ENCODE results near the gene NOTUM. TPM values are rescaled to one million over a fixed set of nuclear protein-coding genes. Genes with fewer than 3 reads are reported as not detected.

Gene NOTUM
- total RNA-seq, 1 donor from 2014 or later = 0.07 TPM

DNA sequence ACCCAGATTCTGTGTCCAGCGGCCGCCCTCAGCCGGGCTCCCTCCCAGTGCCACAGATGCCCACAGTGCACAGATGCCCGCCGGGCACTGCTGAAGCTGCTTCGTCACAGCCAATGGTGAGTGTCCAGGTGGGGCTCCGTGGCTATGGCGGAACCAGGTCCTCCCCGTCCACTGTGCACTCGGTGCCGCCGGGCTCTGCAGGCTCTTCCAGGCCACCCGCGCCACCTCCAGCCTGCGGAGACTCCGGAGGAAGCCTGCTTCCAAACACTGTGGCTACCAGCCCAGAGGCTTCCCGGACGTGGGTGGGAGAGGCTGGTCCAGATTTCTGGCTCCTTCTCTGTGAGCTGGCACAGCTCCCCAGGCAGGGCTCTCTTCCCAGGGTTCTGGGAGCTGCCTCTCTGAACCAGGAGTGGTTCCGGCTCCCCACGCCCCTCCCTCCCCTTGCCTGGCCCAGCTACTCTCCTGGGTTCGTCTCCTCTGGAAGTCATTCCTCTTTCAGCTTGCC, 21.1 kb downstream of the NOTUM start:
- DNase-seq (ENCODE audit: low read depth, low spot score) = no peak

DNA sequence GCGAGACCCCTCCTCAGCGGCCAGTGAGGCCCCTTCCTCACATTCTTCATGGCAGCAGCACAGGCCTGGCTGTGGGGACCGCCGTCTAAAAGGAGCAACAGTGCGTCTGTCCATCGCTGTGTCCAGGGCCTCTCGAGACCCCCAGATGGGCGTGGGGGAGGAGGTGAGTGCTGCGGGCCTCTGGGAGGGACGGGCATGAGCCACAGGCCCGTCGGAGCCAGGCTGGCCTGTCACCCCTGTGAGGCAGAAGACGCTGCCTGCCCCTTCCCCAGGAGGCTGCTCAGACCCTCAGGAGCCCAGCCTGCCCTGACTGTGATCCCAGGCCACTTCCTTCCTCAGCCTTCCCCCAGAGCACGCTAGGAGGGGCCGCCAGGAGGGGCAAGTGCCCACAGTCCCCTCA, 21.8 kb downstream of the NOTUM start:
- DNase-seq (ENCODE audit: low read depth, low spot score) = no peak

DNA sequence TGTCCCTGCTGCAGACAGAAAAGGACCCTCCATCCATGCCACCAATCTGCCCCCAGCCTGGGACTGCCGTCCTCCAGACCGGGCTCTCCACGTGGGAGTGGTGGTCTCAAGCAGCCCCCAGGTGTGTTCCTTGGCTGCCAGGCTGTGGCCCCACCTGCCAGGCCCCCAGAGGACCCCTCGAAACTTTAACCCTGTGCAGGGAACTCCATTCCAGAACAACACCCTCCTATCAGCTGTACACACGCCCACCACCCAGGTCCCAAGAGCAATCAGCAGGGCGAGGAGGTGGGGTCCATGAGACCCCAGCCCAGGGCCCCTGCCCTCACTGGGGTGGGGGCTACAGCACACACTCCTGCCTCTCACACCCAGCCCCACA, 25.3 kb downstream of the NOTUM start:
- no peak for DNase-seq (ENCODE audit: low read depth, low spot score)

DNA sequence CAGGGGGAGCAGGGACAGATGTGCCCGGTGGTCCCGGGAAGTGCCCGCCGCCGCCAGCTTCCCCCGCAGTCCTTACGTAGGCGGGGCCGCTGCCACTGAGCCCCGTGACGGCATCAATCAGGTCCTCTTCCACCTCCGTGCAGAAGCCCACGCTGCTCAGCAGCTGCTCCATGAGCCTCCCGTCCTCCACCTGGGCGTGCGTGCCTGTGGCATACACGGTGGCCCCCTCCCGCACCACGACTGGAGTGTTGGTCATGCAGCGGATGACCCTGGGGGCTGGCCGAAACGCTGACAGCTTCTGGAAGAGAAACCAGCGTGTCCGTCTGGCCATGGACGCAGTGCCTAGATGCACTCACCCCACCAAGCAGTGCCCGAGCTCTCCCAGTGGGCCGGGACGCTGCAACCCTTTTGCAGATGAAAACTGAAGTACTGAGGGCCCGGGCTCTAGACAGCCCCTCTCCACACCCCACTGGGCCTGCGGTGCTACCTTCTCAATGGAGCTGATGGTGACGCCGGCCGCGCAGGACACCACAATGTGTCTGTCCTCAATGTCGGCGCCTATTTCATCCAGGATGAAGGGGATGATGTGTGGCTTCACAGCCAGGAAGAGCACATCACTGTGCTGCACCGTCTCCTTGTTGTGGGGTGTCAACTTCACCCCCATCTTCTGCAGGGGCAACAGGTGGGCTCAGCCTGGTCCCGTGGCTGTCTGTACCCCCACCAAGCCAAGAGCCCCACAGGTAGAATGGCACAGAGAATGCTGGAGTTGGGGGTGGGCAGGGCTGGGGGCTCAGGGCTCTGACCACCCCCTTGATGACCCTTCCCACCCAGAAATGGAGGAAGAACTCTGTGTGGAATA, 25.9 kb downstream of the NOTUM start:
- DNase-seq (ENCODE audit: low read depth, low spot score) = no peak

DNA sequence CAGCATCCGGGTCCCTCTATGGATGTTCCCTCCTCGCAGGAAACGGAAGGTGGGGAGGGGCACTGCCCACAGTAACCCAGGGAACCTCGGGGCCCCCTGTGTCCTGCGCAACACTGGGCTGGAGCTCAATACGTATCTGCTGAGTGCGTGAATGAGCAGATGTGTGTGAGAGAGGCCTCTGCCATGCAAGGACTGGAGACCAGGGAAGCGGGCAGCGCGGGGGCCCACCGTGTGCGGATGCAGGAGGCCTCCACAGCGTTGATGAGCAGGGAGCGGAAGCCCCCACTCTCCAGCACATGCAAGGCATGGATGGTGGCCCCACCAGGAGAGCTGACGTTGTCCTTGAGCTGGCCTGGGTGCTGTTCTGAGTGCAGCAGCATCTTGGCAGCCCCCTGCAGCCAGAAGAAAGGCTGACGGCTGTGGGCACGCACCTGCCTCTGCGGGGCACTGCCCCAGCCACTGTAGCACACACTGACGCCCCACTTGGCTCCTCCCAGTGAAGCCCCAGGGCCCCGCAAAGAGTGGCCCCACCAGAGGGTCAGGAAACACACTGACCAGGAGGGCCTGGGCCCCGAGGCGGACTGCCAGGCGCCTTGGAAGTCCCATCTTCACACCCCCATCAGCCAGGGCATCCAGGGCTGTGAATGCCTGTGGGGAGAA, 26.8 kb downstream of the NOTUM start:
- DNase-seq (ENCODE audit: low read depth, low spot score) = no peak

DNA sequence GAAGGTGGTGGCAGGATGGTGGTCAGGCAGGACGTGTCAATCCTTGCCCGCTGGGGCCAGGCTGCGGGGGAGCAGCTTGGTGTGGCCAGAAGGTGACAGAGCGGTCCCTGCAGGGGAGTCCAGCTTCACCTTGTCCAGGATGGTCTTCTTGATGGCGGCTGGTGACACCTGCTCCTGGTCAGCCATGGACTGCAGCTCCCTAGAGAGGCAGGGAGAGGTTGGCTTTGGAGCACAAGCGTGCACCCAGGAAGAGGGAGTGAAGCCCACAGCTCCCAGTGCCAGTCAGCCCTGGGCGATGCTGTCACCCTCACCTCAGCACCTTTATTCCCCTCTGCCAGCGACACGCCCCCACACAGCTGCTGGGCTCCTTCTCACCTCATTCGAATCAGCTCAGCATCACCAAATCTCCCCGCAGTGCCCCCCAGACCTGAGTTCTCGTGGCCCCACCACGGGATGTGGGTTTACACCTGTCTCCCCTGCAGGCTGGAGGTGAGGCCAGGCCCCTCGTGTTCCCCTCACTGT, 27.7 kb downstream of the NOTUM start:
- DNase-seq (ENCODE audit: low read depth, low spot score) = no peak

DNA sequence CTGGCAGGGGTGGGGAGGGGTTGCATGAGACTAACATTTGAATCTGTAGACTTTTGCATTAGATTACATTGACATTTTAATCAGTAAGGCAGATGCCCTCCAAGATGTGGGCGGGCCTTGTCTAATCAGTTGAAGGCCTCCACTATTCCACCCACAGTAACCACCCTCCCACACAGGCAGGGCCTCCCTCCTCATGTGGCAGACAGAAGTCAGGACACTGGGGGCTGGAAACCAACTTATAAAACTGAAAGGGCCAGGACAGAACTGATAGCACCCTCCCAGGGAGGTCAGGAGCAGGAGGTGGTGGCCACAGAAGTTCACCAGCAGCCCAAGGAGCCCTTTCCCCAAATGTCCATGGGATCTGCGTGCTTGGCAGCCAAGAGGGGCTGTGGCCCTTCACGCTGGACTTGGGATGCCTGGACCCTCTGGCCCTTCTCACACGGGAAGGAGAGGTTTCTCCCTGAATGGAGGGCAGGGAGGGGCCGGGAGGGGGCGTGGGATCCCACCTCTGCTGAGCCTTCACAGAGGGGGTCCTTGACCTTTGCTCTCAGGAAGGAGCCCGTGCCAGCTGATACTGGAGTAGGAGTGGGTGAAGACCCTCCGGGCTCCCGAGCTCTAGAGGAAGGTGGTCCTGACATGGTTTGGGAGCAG, 28.5 kb downstream of the NOTUM start:
- no peak for DNase-seq (ENCODE audit: low read depth, low spot score)

GRCh38 chr17:81931557-81932332, 29.2 kb downstream of the NOTUM start:
- DNase-seq (ENCODE audit: low read depth, low spot score) = no peak

DNA sequence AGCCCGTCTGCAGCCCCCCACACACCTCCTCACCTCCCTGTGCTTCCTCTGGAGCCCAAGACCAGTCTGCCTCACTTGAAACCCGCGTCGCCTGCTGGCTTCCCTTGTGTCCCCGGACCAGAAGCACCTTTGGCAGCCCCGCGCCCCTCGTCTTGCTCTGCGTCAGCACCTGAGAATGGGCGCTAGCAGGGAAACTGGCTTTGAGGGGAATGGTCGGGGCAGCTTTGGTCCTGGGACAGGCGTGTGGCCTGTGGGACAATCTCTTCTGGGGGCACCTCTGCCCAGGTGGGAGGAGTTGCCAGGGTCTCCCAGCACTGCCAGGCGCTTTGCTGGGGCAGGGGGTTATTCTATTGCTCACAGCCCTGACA, 29.8 kb downstream of the NOTUM start:
- DNase-seq (ENCODE audit: low read depth, low spot score) = no peak

- DNase-seq (ENCODE audit: low read depth, low spot score) = no peak
These were observed 30.6 kb downstream of the NOTUM start for GRCh38 chr17:81930142-81931125.

DNA sequence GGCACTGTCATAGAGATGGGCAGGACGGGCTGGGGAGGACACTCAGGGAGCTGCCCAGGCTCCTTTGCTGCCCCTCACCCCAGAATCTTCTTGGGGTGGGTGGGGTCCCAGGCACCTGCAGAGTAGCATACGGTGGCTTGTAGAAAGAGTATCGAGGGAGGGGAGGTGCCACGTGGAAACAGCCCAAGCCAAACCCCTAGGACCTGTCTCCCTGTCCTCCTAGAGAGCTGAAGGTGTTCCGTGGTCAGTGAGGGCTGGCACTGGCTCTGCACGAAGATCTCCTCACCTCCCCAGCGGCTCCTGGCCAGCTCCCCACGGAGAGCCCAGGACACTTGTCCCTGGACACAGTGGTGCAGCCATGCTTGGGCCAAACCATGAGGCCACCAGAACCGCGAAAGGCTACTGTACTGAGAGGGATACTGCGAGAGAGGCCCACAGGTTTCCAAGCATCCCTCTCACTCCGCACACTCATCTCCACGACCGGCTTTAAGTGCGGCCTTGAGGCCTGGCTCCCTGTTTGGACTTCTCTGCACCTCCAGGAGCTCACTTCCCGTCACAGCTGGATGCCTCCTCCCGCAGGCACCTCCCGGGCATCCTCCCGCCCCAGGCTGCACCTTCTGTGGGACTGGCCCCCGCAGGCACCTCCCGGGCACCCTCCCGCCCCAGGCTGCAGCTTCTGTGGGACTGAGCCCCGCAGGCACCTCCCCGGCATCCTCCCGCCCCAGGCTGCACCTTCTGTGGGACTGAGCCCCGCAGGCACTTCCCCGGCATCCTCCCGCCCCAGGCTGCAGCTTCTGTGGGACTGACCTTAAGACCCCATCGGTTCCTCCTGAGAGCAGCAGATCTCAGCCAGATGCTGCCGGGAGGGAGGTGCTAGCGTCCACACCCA, 31.5 kb downstream of the NOTUM start:
- no peak for DNase-seq (ENCODE audit: low read depth, low spot score)

- no peak for DNase-seq (ENCODE audit: low read depth, low spot score)
These were observed 32.3 kb downstream of the NOTUM start for GRCh38 chr17:81928544-81929252.

GRCh38 chr17:81927653-81928543, 33.1 kb downstream of the NOTUM start, which contains the start of gene MAFG:
Gene MAFG, minus strand, starts transcription at chr17:81927735. Its CDS starts 4,550 bp downstream, at chr17:81923185.
- DNase-seq (ENCODE audit: low read depth, low spot score) = peak; percentile 69

- DNase-seq (ENCODE audit: low read depth, low spot score) = no peak
These were observed 33.8 kb downstream of the NOTUM start for GRCh38 chr17:81927152-81927652.

DNA sequence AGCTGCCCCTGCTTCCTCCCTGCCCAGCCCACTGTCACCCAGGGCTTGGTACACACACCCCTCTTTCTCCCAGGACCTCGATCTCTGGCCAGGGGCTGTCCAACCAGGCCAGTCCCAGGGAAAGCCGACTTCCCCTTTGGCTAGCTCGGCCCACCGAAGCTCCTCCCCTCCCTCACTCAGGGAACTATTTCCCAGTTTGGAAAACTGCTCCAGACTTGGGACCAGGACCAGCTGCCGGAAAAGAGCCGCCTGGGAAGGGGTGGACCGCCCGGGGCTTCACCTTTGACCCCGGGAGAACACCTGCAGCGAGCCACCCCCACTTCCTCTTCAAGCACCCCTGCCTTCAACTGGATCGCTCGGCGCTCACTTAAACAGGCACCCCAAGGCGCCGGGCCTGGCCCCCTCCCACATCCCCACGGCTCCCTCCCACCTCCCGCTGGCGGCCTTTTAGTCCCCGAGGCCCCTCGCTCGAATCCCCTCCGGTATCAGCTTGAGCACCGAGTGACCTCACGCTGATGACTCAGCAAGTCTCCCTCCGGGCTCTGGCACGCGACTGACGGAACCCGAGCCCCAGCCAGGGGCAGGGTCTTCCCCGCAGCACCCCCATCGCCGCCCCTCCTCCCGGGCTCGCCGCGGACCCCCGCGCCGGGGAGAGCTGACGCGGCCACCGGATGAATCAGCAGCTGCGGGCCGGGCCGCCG, 34.4 kb downstream of the NOTUM start:
- DNase-seq (ENCODE audit: low read depth, low spot score) = peak; percentile 27

DNA sequence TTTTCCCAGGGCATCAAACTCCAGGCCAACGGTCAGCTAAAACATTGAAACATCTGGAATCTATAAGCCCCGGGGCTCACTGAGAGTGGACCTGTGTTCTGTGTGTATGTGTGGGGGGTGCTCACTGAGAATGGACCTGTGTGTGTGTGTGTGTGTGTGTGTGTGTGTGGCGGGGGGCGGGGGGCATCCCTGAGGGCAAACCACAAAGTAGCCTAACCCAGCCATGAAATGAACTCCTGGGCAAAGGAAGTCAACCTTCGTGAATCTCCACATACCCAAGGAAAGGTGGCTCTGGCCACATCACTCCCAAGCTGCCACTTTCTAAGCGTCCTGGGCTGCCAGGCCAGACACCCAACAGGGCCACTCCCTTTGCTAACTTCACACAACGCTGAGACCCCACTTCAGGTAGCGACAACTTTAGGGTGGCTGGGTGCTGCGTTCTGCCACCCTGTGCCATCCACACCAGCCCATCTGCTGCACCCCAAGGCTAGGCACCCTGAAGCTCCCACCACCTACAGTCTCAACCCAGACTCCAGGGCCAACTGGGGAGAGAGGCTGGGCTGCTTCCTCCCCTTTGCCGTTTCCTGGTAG, 35.0 kb downstream of the NOTUM start:
- no peak for DNase-seq (ENCODE audit: low read depth, low spot score)

Measured in pulmonary artery endothelial cell (primary cell).